A673 (cell line): Measurements from ENCODE around the gene PTGER1. TPM values are rescaled to one million over a fixed set of nuclear protein-coding genes. Genes with fewer than 3 reads are reported as not detected.

Experiments used
- BruUV-seq: library from RNA; stranded (reverse); fragments of 400-500 nt; replicated peaks from 2 replicates; lab custom pipeline; 2021; lab: Mats Ljungman, UMichigan
- CTCF ChIA-PET: fragments of 300-600 bp; sonication (Branson Sonifier 250); formaldehyde crosslinking; loops from one replicate; lab custom pipeline; 2022; ENCODE audit warnings: antibody characterized with exemption; lab: Charles Lee
- POLR2A ChIA-PET: fragments of 300-600 bp; sonication (Branson Sonifier 250); formaldehyde crosslinking; loops from one replicate; lab custom pipeline; 2022; ENCODE audit warnings: antibody characterized with exemption; ENCODE audit not compliant: low non-redundant PET; lab: Charles Lee
- DNase-seq: peaks from one replicate; pipeline ENCODE4 v3.0.0-alpha.2; 2015; ENCODE audit warnings: low spot score
- H3K27ac ChIP-seq: fragments of 200-600 bp; sonication (generic); 2 replicates; pipeline ENCODE4 v1.5.1; 2016; ENCODE audit warnings: mixed run types, low read depth, mild to moderate bottlenecking, mixed read lengths, antibody characterized with exemption, low read length; ENCODE audit not compliant: poor library complexity, severe bottlenecking
- H3K27me3 ChIP-seq: fragments of 200-600 bp; sonication (generic); replicated peaks from 2 replicates; pipeline ENCODE4 v1.6.1; 2017; ENCODE audit warnings: mixed run types, low read depth, mild to moderate bottlenecking, mixed read lengths, antibody characterized with exemption, low read length; ENCODE audit not compliant: insufficient read depth, poor library complexity
- H3K36me3 ChIP-seq: fragments of 200-600 bp; sonication (generic); 2 replicates; pipeline ENCODE4 v1.6.1; 2016; ENCODE audit warnings: mixed run types, mild to moderate bottlenecking, mixed read lengths, antibody characterized with exemption, low read length; ENCODE audit not compliant: insufficient read depth, poor library complexity, severe bottlenecking
- H3K4me1 ChIP-seq: fragments of 200-600 bp; sonication (generic); 2 replicates; pipeline ENCODE4 v1.6.1; 2017; ENCODE audit warnings: mixed run types, mild to moderate bottlenecking, mixed read lengths, antibody characterized with exemption, low read length; ENCODE audit not compliant: insufficient read depth, poor library complexity, severe bottlenecking
- H3K4me3 ChIP-seq: fragments of 200-600 bp; sonication (generic); 2 replicates; pipeline ENCODE4 v1.5.1; 2016; ENCODE audit warnings: low read depth, mixed run types, mild to moderate bottlenecking, mixed read lengths, low read length; ENCODE audit not compliant: poor library complexity, severe bottlenecking
- H3K9me3 ChIP-seq: fragments of 200-600 bp; sonication (generic); 2 replicates; pipeline ENCODE4 v1.6.1; 2016; ENCODE audit warnings: mixed run types, low read depth, mild to moderate bottlenecking, mixed read lengths, antibody characterized with exemption, low read length; ENCODE audit not compliant: poor library complexity, severe bottlenecking
- CTCF ChIP-seq: fragments of 300-800, 200-600 bp; sonication (generic); conservative IDR thresholded peaks from 2 replicates; pipeline ENCODE4 v1.5.1; 2017; ENCODE audit warnings: low read depth, mild to moderate bottlenecking, antibody characterized with exemption, low read length, moderate library complexity, mixed read lengths
- EZH2 ChIP-seq: fragments of 200-600 bp; sonication (generic); IDR thresholded peaks from 2 replicates; pipeline ENCODE4 v1.6.1; 2017; ENCODE audit warnings: borderline replicate concordance, low read depth, mild to moderate bottlenecking, mixed read lengths, antibody characterized with exemption, low read length; ENCODE audit not compliant: poor library complexity, severe bottlenecking
- intact Hi-C: fragments of 100-400 bp; cut with micrococcal nuclease; formaldehyde crosslinking; loops from one replicate; pipeline ENCODE4 v1.10.0; 2022; ENCODE audit not compliant: unreplicated experiment
- total RNA-seq: library from RNA; stranded (reverse); gene quantifications from 2 replicates; pipeline ENCODE4 v1.2.3, GENCODE V29; 2021

PTGER1 gene
- total RNA-seq, 1 experiment from 2014 or later = not detected

- intact Hi-C loops = no loop called here
- BruUV-seq = no TSS peak
Measured at GRCh38 chr19:14516746-14517438, 41.7 kb upstream of the PTGER1 start.

GRCh38 chr19:14516048-14516534, 40.9 kb upstream of the PTGER1 start:
- peaks cover 9% of the 10 kb centered on the region for H3K4me1 ChIP-seq
- no peaks in the 10 kb centered on the region for H3K27me3 ChIP-seq
- H3K36me3 ChIP-seq = peaks cover 32% of the 10 kb centered on the region
- ChIA-PET CTCF (no interaction called here), POLR2A (no interaction called here)
- no peak for DNase-seq
- intact Hi-C loops = no loop called here
- peak overlapping the region; percentile 96 for H3K4me3 ChIP-seq
- no TSS peak for BruUV-seq
- TF ChIP-seq CTCF (no peak), EZH2 (no peak)
- no peaks in the 10 kb centered on the region for H3K9me3 ChIP-seq
- no peak overlapping the region for H3K27ac ChIP-seq

More at GRCh38 chr19:14516746-14517438, 41.7 kb upstream of the PTGER1 start:
- Histone ChIP-seq H3K4me3 (peak overlapping the region; percentile 96), H3K9me3 (no peaks in the 10 kb centered on the region), H3K27me3 (no peaks in the 10 kb centered on the region), H3K27ac (peak overlapping the region; percentile 98), H3K36me3 (peaks cover 32% of the 10 kb centered on the region), H3K4me1 (peaks cover 9% of the 10 kb centered on the region)
- ChIA-PET CTCF (interaction anchor here (1.1 kb wide), 1 partner anchor 10 kb away, joined by 3 read pairs; no protein-coding TSS in a partner anchor), POLR2A (no interaction called here)
- no peak for TF ChIP-seq EZH2
- no peak for TF ChIP-seq CTCF
- DNase-seq = no peak

- Histone ChIP-seq H3K9me3 (no peaks in the 10 kb centered on the region), H3K27ac (no peak overlapping the region), H3K4me3 (peak overlapping the region; percentile 96), H3K27me3 (no peaks in the 10 kb centered on the region), H3K36me3 (peaks cover 32% of the 10 kb centered on the region), H3K4me1 (peaks cover 9% of the 10 kb centered on the region)
- TF ChIP-seq CTCF (no peak), EZH2 (no peak)
- ChIA-PET POLR2A (no interaction called here), CTCF (no interaction called here)
- no TSS peak for BruUV-seq
- intact Hi-C loops = no loop called here
- DNase-seq = no peak
Measured at GRCh38 chr19:14515501-14516047, 40.4 kb upstream of the PTGER1 start.
